ENCODE results near the gene RCBTB1.

Gene RCBTB1

DNA sequence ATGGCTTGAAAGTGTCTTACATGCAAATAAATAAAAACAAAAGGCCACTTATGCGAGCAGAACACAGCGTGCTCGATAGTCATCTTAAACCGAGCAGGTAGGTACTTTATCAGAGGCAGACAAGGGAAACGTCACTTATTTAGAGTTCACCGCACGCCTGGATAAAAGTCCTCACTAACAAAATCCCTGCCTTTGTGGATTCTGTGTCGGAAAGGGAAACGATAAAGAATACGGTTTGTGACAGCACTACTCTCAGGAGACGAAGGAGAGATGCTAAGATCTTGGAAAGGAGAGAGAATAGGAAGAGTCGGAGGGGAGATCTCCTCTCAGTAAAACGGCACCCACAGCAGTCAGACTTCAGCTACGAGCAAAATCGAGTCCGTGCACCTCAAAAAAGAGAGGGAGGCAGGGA lies 581 bp downstream of the RCBTB1 start:
- no peak for DNase-seq (ENCODE audit: extremely low read depth, low read depth)
- TF ChIP-seq, protein P1, sequence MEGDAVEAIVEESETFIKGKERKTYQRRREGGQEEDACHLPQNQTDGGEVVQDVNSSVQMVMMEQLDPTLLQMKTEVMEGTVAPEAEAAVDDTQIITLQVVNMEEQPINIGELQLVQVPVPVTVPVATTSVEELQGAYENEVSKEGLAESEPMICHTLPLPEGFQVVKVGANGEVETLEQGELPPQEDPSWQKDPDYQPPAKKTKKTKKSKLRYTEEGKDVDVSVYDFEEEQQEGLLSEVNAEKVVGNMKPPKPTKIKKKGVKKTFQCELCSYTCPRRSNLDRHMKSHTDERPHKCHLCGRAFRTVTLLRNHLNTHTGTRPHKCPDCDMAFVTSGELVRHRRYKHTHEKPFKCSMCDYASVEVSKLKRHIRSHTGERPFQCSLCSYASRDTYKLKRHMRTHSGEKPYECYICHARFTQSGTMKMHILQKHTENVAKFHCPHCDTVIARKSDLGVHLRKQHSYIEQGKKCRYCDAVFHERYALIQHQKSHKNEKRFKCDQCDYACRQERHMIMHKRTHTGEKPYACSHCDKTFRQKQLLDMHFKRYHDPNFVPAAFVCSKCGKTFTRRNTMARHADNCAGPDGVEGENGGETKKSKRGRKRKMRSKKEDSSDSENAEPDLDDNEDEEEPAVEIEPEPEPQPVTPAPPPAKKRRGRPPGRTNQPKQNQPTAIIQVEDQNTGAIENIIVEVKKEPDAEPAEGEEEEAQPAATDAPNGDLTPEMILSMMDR (IDR thresholded peaks at IDR 0.05; ENCODE audit: low read depth, low read length), result no peak

GRCh38 chr13:49580980-49581680 lies 4.2 kb downstream of the RCBTB1 start:
- no peak for DNase-seq (ENCODE audit: extremely low read depth, low read depth)
- TF ChIP-seq, protein P1 (IDR thresholded peaks at IDR 0.05; ENCODE audit: low read depth, low read length), result no peak

DNA sequence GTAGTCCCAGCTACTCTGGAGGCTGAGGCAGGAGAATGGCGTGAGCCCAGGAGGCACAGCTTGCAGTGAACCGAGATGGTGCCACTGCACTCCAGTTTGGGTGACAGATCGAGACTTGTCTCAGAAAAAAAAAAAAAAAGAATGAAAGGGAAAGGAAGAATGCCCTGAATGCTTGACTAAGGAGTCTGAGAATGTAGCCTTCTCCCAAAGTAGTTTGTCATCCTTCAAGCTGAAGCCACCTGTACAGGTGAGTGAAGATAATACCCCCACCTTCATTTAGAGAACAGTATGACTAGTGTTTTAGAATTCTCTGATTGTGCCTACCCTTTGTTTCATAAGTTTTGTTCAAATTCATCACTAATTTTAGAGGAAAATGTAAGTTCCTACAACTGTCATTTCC lies 5.9 kb downstream of the RCBTB1 start:
- TF ChIP-seq, protein P1 (IDR thresholded peaks at IDR 0.05; ENCODE audit: low read depth, low read length), result no peak
- no peak for DNase-seq (ENCODE audit: extremely low read depth, low read depth)

GRCh38 chr13:49571299-49572240 lies 13.8 kb downstream of the RCBTB1 start:
- no peak for DNase-seq (ENCODE audit: extremely low read depth, low read depth)
- TF ChIP-seq, protein P1 (IDR thresholded peaks at IDR 0.05; ENCODE audit: low read depth, low read length), result no peak

DNA sequence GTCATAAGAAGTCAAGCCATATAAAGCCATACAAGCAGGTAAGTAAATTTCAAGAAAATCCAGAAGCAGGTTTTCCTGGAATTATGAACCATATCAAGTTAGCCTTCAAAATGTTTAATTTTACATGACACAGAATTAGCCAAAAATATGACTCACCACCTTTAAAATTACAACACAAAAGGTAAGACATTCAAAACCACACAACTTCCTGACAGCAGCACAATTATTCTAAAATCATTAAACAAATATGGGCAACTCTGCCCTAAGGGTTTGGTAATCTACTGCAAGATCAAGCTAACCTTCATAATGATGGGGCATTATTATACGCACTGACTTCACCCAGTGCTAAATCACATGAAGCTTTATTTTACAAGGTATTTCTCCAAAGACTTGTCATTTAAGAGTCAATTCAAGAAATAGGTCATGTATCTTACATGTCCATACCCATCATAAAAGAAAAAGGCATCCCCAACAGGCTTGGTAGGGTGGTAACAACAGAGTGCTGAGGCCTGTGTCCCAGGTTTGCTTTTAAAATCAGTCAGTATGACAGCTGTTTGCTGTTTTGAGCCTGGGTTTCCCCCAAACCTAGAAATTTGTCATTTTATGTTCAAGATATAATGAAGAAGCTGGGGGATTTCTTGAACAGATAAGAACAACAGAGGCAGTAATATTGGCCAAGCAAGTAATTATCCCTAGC lies 15.2 kb downstream of the RCBTB1 start:
- no peak for DNase-seq (ENCODE audit: extremely low read depth, low read depth)
- TF ChIP-seq, protein P1 (IDR thresholded peaks at IDR 0.05; ENCODE audit: low read depth, low read length), result no peak

DNA sequence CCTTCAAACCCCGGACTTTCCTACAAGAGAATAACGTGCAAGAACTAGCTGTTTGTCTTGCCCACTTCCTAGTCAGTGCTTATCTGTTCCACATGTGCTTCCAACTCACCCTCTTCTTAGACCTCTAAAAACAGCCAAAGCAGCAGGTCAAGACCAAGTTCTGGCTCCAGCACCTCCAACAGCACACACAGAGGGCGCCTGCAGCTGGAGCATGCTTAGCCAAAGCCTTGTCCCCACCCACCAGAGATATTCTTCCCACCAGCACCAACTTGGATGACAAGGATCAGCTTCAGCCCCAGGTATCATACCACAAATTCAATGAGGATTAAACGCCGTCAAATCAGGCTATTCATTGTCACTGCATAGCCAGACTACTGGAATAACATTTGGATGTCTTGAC lies 17.9 kb downstream of the RCBTB1 start:
- DNase-seq (ENCODE audit: extremely low read depth, low read depth), result no peak
- TF ChIP-seq, protein P1 (IDR thresholded peaks at IDR 0.05; ENCODE audit: low read depth, low read length), result no peak
